NK-92 treated with Interleukin-12 subunit alpha and Interleukin-12 subunit beta, amount 100 ng/mL, for 24 hours (cell line): Measurements from ENCODE around the gene WDR26.
A peak's percentile ranks its signal among the peaks of the same experiment; 100 is the strongest.
"Not testable (repeated sequence)": the region's sequence is repeated elsewhere in the genome, so short reads cannot be mapped to it uniquely, and the experiment has no call there.

Experiments
- DNase-seq: peaks from one replicate; lab custom pipeline; 2025; lab: John Stamatoyannopoulos, UW

Gene WDR26

DNA sequence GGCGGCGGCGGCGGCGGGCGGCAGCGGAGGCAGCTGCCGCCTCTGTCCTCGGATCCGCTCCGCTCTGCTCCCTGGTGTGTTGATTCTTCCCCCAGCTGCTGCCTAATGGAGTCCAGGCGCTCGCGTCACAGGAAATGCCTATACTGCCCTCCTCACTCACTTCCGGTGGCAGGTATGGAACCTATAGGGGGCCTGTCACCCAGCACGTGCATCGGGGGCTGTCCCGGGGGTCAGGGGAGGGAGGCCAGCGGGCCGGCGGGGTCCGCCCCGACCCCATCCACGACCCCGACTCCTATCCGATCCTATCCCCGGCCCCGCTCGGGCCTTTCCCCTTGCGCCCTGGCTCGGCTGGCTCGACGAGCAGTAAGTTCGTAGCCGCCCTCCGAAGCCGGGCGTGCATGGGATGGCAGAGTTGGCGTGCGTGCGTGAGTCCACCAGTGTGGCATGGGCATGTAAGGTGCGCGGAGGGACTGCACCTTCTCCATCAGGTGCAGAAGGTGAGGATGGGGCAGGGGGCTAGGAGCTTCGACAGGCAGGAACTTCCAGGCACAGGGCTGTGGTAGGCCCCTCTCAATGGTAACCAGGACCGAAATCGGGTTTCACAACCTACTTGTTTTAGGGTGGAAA is at the start of gene WDR26:
Gene WDR26, minus strand, starts transcription at position 107 of the 627 bp plus-strand sequence.
- peak; percentile 80 for DNase-seq

- not testable (repeated sequence) for DNase-seq
Observed at GRCh38 chr1:224483206-224483605, 48.6 kb upstream of the WDR26 start.

- DNase-seq, result no peak
Observed at GRCh38 chr1:224482619-224483018, 48.0 kb upstream of the WDR26 start.

GRCh38 chr1:224481601-224482000 is 47.0 kb upstream of the WDR26 start:
- DNase-seq, result no peak

- DNase-seq, result not testable (repeated sequence)
Observed at GRCh38 chr1:224480888-224481459, 46.4 kb upstream of the WDR26 start.

- not testable (repeated sequence) for DNase-seq
Observed at GRCh38 chr1:224480200-224480599, 45.6 kb upstream of the WDR26 start.

- DNase-seq, result no peak
Observed at GRCh38 chr1:224472806-224473205, 38.2 kb upstream of the WDR26 start.

GRCh38 chr1:224466154-224466553 is 31.6 kb upstream of the WDR26 start:
- no peak for DNase-seq

GRCh38 chr1:224459966-224460365 is 25.4 kb upstream of the WDR26 start:
- no peak for DNase-seq

DNA sequence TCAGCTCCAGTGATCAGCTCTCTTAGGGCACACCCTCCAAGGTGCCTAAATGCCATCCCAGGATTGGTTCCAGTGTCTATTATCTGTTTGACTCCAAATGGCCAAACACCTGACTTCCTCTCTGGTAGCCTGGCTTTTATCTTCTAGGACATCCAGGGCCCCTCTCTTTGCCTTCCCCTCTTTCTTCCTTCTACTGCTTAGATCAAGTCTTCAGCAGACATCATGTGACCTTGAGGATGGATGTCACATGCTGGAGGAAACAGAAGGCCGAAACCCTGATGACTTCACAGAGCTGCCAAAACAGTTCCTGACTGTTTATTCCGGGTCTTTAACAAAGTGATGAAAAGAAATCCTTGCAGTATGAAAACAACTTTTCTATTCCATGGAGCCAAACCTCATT is 24.4 kb upstream of the WDR26 start:
- no peak for DNase-seq

- no peak for DNase-seq
Observed at GRCh38 chr1:224458296-224458695, 23.7 kb upstream of the WDR26 start.

DNA sequence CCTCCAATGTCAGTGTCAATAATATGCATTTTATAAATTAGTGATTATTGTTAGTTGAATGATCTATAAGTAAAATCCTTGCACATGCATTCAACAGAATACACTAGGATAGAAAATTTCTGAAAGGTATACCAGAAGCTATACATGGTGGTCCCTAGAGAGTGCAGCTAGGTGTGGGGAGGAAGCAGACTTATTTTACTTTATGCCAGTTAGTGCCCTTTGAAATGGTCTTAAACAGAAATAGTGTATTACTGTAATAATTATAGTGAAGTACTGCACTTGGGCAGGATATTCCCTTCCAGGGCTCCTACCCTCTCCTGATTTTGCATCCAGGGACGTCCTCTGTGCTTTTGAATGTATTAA is 23.2 kb upstream of the WDR26 start:
- no peak for DNase-seq

DNA sequence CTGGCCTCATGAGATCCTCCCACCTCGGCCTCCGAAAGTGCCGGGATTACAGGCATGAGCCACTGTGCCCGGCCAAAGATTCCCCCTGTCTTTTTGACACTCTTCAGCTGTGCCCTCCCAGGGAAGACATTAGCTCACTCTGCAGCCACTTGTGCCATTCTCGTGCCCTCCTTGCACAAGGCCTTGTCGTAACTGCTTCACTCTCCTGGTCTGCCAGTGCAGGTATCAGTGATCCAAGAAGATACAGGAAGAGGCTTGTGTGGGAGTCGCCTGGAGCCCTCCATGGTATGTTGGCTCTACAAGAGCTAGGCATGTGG is 22.0 kb upstream of the WDR26 start:
- no peak for DNase-seq

DNA sequence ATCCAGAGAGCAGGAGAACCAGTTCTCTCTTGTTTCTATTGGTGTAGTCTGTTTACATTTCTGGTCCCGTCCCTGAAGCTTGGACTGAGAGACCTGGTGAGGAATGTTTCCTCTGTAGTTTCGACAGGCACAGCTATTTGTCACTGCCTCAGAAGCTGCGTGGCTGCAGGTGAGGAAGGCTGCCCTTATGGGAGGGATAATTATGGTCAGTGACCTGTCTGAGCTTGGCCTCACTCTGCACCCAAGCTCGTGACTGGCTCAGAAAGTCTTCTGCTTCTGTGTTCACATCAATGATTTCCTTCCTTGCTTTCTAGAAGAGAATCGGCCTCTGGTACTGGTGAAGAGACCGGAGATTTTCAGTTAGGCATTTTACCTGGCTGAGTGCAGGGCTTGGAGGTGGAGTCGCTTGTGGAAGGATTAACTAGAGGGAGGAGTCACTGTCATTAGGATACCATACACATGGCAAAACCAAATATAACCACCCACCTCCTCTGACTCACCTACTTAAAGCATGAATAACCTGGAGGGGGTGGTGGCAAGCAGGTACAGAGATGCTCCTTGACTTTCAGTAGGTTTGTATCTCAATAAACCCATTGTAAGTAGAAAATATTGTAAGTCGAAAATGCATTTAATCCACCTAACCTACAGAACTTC is 19.9 kb upstream of the WDR26 start:
- no peak for DNase-seq

- DNase-seq, result no peak
Observed at GRCh38 chr1:224450561-224451350, 16.2 kb upstream of the WDR26 start.

DNA sequence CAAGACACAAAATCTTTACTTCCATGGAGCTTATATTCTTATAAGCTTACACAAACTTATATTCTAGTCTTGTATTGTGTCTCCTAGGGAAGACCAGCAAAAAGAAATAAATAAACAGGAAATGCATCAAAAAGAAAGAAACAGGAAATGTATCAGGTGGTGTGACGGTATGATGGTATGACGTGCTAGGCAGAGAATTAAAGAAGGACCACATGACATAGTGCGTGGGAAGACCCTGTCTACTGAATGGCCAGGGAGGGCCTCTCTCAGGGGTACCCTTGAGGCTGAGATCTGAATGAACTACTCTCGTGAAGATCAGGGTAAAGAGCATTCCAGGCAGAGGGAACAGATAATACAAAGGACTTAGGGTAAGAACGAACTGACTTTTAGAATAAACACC is 15.6 kb upstream of the WDR26 start:
- no peak for DNase-seq

DNA sequence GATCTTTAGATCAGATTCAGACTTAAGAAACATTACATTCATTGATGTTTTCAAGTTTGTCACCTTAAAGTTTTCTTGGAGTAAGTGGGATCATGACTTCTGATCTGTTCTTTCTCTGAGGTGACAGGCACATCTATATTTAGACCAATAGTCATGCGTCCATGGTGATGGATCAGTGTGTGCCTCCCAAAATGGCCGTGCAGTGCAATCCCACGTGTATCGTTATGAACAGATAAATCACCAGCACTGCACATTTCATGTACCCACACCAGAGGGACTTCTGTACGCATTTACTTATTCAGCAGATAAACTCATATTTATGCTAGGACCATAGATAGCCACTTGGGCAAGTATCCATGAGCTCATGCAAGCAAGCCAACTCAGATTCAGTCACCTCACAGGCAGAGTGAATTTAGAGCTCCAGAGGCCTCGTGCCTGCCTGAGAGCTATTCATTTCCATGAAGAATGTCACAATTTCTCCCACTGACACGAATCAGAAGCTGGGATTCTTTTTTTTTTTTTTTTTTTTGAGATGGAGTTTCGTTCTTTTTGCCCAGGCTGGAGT is 13.9 kb upstream of the WDR26 start:
- DNase-seq, result no peak

DNA sequence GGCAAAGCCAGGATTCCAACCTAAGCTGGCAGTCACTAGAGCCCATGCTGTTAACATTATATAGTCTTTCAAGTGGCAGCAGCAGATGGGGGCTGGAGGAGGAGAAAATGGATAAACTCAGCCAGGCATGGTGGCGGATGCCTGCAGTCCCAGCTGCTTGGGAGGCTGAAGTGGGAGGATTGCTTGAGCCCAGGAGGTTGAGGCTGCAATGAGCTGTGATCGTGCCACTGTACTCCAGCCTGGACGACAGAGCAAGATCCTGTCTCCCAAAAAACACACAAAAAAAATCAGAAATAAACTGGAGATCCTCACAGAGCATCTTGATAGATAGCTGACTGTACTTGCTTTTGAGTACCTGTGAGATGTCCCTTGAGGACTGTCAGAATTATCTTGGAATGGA is 13.4 kb upstream of the WDR26 start:
- no peak for DNase-seq

DNA sequence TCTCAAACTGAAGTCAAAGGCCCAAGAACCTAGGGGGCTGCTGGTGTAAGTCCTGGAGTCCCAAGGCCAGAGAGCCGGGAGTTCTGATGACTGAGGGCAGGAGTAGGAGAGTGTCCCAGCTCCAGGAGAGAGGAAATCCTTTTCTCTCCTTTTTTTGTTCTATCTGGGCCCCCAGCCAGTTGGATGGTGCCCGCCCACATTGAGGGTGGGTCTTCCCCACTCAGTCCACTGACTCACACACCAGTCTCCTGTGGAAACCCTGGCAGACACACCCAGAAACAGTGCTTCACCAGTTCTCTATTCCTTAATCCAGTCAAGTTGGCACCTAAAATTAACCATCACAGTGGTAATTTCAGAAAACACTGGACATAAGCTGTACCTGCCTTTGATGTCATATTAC is 12.7 kb upstream of the WDR26 start:
- no peak for DNase-seq

- DNase-seq, result no peak
Observed at GRCh38 chr1:224438989-224439388, 4.4 kb upstream of the WDR26 start.

DNA sequence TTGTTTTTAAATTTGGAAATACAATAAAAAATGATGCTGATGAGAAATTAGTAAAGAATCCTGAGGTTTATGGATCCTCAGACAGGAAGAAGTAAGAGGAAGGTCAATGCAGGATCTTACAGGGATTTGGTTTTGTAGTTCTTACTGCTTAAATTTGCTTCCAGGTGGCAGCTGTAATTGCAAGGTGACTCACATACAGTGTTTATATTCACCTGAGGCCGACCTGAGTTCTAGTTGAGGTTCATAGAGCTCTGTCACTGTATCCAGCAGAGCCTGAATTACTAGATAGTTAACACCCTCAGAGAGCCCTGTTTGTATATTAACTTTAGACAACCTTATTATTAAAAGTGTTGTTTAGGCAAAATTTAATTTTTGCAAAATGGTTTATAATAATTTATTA is 1.4 kb upstream of the WDR26 start:
- no peak for DNase-seq

DNA sequence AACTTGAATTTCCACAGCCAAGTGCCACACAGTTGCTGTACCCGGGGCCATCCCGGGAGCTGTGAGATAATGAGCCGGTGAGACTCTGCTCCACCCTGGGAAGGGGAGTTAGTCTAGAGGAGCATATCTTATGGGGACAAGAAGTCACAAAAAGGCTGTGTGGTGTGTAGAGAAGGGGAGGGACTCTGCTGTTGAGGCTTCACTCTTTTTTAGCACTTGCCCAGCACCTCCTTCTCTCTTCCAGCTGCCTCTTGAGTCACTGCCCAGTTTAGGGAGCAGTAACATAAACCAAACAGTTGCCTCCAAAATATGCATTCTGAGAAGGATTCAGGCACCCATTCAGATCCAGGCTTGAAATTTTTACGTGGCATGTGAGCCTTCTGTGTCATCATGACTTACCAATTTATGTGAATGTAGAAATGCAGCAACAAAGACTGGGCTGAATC is 744 bp upstream of the WDR26 start:
- DNase-seq, result peak; percentile 36
